B cell (primary cell): ENCODE results near the gene ACIN1. TPM values are rescaled to one million over a fixed set of nuclear protein-coding genes. Genes with fewer than 3 reads are reported as not detected.

Experiments
- ATAC-seq: fragments of 200-7000 bp; cut with Tn5 transposase; one replicate; pipeline ENCODE4 v1.10.0; 2021; ENCODE audit warnings: low read depth, mild to moderate bottlenecking, moderate number of reproducible peaks, moderate library complexity
- CTCF ChIA-PET: fragments of 350-600 bp; sonication (Branson Sonifier 250); formaldehyde crosslinking; loops from one replicate; lab custom pipeline; 2021; ENCODE audit warnings: antibody characterized with exemption, inconsistent platforms; lab: Charles Lee
- POLR2A ChIA-PET: fragments of 350-600 bp; sonication (Branson Sonifier 250); formaldehyde crosslinking; loops from one replicate; lab custom pipeline; 2021; ENCODE audit warnings: antibody characterized with exemption; lab: Charles Lee
- DNase-seq: peaks from one replicate; pipeline ENCODE4 v3.0.0; 2013
- H2AFZ ChIP-seq: 2 replicates; pipeline ENCODE4 v1.6.1; 2012; ENCODE audit warnings: mild to moderate bottlenecking, low read depth, low read length; ENCODE audit not compliant: insufficient read depth, poor library complexity, severe bottlenecking
- H3K27ac ChIP-seq, 2 donors: 1 replicate in 1 of 2; 2 replicates in 1 of 2; pipeline ENCODE4 v1.5.1; 2012 to 2013; ENCODE audit warnings: low read length in 2 of 2, mild to moderate bottlenecking in 2 of 2, moderate library complexity in 1 of 2
- H3K27me3 ChIP-seq, 4 experiments: fragments of 200-600 bp in 1 of 4; sonication (generic) in 1 of 4; replicated peaks in 1 of 4; 1 replicate in 2 of 4; 2 replicates in 2 of 4; pipeline versions ENCODE4 v1.6.1 to v1.7.0; 2013 to 2016; ENCODE audit warnings: low read length in 3 of 4, mild to moderate bottlenecking in 2 of 4, mixed read lengths in 1 of 4, moderate library complexity in 1 of 4; ENCODE audit not compliant: insufficient read depth in 4 of 4, control insufficient read depth in 3 of 4; ENCODE audit errors: control extremely low read depth in 1 of 4
- H3K36me3 ChIP-seq, 2 experiments: replicated peaks in 1 of 2; 1 replicate in 1 of 2; 2 replicates in 1 of 2; pipeline versions ENCODE4 v1.6.1 to v1.7.1; 2013; ENCODE audit warnings: low read length in 1 of 2; ENCODE audit not compliant: insufficient read depth in 2 of 2, control insufficient read depth in 1 of 2; ENCODE audit errors: control extremely low read depth in 1 of 2, extremely low read depth in 1 of 2
- H3K4me1 ChIP-seq, 2 donors: fragments of 200-600 bp in 1 of 2; sonication (generic) in 1 of 2; 1 replicate in 1 of 2; 2 replicates in 1 of 2; pipeline versions ENCODE4 v1.5.1 to v1.6.1; 2013 to 2017; ENCODE audit warnings: low read length in 2 of 2; ENCODE audit not compliant: control insufficient read depth in 2 of 2, insufficient read depth in 2 of 2
- H3K4me2 ChIP-seq: replicated peaks from 2 replicates; pipeline ENCODE3; 2012; ENCODE audit warnings: mild to moderate bottlenecking, low read depth, low read length; ENCODE audit not compliant: poor library complexity, severe bottlenecking
- H3K4me3 ChIP-seq, 5 experiments: fragments of 200-600 bp in 1 of 5; sonication (generic) in 1 of 5; 1 replicate in 3 of 5; 2 replicates in 2 of 5; pipeline versions ENCODE4 v1.5.1 to v1.7.0; 2011 to 2016; ENCODE audit warnings: low read length in 4 of 5, mild to moderate bottlenecking in 4 of 5, low read depth in 2 of 5, control low read depth in 1 of 5, moderate library complexity in 1 of 5; ENCODE audit not compliant: insufficient read depth in 1 of 5; ENCODE audit errors: control extremely low read depth in 1 of 5, extremely low read depth in 1 of 5
- H3K79me2 ChIP-seq: fragments of 200-600 bp; sonication (generic); one replicate; pipeline ENCODE4 v1.6.0; 2016; ENCODE audit warnings: low read length; ENCODE audit not compliant: control insufficient read depth, insufficient read depth
- H3K9ac ChIP-seq: fragments of 200-600 bp; sonication (generic); 2 replicates; pipeline ENCODE4 v1.6.1; 2017; ENCODE audit warnings: mild to moderate bottlenecking, low read length, moderate library complexity
- H3K9me3 ChIP-seq, 3 donors: one replicate each; pipeline versions ENCODE4 v1.6.1 to v1.7.1; 2013; ENCODE audit warnings: low read length in 2 of 3; ENCODE audit not compliant: control insufficient read depth in 2 of 3, insufficient read depth in 1 of 3; ENCODE audit errors: control extremely low read depth in 1 of 3
- H4K20me1 ChIP-seq: 2 replicates; pipeline ENCODE4 v1.6.0; 2012; ENCODE audit warnings: mild to moderate bottlenecking, low read length; ENCODE audit not compliant: insufficient read depth, control insufficient read depth, poor library complexity, severe bottlenecking
- H3K27ac Mint-ChIP-seq: one replicate; pipeline ENCODE4 v1.8.0; 2021; ENCODE audit warnings: mixed read lengths
- H3K27me3 Mint-ChIP-seq: one replicate; pipeline ENCODE4 v1.8.0; 2021; ENCODE audit warnings: mixed read lengths
- H3K4me1 Mint-ChIP-seq: one replicate; pipeline ENCODE4 v1.8.0; 2021; ENCODE audit warnings: mixed read lengths
- H3K4me3 Mint-ChIP-seq: one replicate; pipeline ENCODE4 v1.8.0; 2021; ENCODE audit warnings: mixed read lengths
- H3K9me3 Mint-ChIP-seq: one replicate; pipeline ENCODE4 v1.8.0; 2022; ENCODE audit warnings: mixed read lengths; ENCODE audit not compliant: insufficient read depth
- EZH2 ChIP-seq: IDR thresholded peaks from 2 replicates; pipeline ENCODE4 v1.6.1; 2012; ENCODE audit warnings: borderline replicate concordance, low read depth, mild to moderate bottlenecking, moderate library complexity, low read length; ENCODE audit not compliant: insufficient read depth, poor library complexity, severe bottlenecking
- WGBS: methylation state at CpG from one replicate; pipeline ENCODE4 v1.1.5; 2013; ENCODE audit warnings: missing lambda C conversion rate; ENCODE audit not compliant: insufficient coverage; 5-methylcytosine and 5-hydroxymethylcytosine counted together
- intact Hi-C: fragments of 100-400 bp; cut with micrococcal nuclease; formaldehyde crosslinking; loops from one replicate; pipeline ENCODE4 v1.10.0; 2022
- polyA plus RNA-seq: library from polyadenylated mRNA; depleted of rRNA; stranded (reverse); fragments of >200 nt; gene quantifications from 2 replicates; pipeline ENCODE4 v1.2.3, GENCODE V29; 2012
- total RNA-seq, 2 donors: library from RNA; stranded (reverse); fragments of 120-200 nt in 1 of 2; gene quantifications; 1 replicate in 1 of 2; 2 replicates in 1 of 2; pipeline versions ENCODE4 v1.2.3 to v1.2.4, GENCODE V29; 2013 to 2022
- TF ChIP-seq, protein P1 (sequence below): fragments of 200-600 bp; IDR thresholded peaks from one replicate; pipeline ENCODE4 v1.8.0; 2022; ENCODE audit warnings: antibody characterized with exemption, mild to moderate bottlenecking

ACIN1 gene
- total and polyA plus RNA-seq, 2 donors (not counting 1 experiment from before 2014, with no cell fraction given), result 178 to 359 TPM

DNA sequence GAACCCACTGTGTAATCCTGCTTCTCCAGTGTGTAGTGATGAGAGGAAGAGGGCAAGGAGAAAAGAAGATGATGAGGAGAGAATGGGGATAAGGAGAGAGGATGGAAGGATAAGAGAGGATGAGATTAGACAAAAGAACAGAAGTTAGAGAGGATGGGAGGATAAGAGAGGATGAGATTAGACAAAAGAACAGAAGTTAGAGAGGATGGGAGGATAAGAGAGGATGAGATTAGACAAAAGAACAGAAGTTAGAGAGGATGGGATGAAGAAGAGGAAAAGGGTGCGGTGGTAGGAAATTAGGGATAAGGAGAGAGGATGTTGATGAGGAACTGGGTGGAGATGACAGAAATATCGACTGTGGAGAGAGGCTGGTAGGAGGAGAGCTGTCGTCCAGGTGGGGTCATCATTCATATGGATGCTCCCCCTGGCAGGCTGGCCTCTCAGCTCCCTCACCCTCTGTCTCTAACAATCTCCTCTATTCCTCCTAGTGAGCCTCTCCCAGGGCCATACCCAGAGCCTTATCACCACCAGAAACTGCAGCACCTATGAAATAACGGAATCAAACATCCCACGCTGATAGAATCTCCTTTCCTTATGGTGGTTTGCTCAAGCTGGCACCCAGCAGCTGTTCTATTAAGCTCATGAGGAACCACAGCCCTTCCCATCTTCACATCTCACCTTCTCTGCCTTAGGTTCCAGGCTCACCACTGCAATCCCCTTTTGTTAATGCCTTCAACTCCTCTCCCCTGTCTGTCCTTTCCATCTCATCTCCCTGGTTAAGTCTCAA lies 15.8 kb upstream of the ACIN1 start:
- WGBS, result 72% methylated on average over 3 of the region's 5 CpGs
- H3K4me2 ChIP-seq, result no peak overlapping the region
- Mint-ChIP-seq H3K27me3 (peaks cover 12% of the 10 kb centered on the region), H3K27ac (no peak overlapping the region), H3K4me3 (no peak overlapping the region), H3K4me1 (peaks cover 8% of the 10 kb centered on the region), H3K9me3 (no peaks in the 10 kb centered on the region)
- H3K9ac ChIP-seq, result no peak overlapping the region
- H3K36me3 ChIP-seq, result no peaks in the 10 kb centered on the region
- H3K27me3 ChIP-seq, result peaks cover 0 to 30% (median 11%) of the 10 kb centered on the region in 4 experiments
- H3K27ac ChIP-seq, result no peak overlapping the region
- H3K9me3 ChIP-seq, result peaks cover 0 to 7% (median 0%) of the 10 kb centered on the region in 3 donors
- TF ChIP-seq EZH2, result no peak
- TF ChIP-seq, protein P1, sequence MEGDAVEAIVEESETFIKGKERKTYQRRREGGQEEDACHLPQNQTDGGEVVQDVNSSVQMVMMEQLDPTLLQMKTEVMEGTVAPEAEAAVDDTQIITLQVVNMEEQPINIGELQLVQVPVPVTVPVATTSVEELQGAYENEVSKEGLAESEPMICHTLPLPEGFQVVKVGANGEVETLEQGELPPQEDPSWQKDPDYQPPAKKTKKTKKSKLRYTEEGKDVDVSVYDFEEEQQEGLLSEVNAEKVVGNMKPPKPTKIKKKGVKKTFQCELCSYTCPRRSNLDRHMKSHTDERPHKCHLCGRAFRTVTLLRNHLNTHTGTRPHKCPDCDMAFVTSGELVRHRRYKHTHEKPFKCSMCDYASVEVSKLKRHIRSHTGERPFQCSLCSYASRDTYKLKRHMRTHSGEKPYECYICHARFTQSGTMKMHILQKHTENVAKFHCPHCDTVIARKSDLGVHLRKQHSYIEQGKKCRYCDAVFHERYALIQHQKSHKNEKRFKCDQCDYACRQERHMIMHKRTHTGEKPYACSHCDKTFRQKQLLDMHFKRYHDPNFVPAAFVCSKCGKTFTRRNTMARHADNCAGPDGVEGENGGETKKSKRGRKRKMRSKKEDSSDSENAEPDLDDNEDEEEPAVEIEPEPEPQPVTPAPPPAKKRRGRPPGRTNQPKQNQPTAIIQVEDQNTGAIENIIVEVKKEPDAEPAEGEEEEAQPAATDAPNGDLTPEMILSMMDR, result no peak
- H3K4me1 ChIP-seq, result no peaks in the 10 kb centered on the region
- ATAC-seq (no peak), DNase-seq (no peak)
- H4K20me1 ChIP-seq, result no peaks in the 10 kb centered on the region
- intact Hi-C loops, result no loop called here
- H2AFZ ChIP-seq, result no peak overlapping the region
- ChIA-PET CTCF (interaction anchor here (2.8 kb wide), 1 partner anchor 10 kb away, joined by 15 read pairs; no protein-coding TSS in a partner anchor), POLR2A (no interaction called here)
- H3K4me3 ChIP-seq, result no peak overlapping the region
- H3K79me2 ChIP-seq, result no peaks in the 10 kb centered on the region

GRCh38 chr14:23109769-23110168 lies 14.8 kb upstream of the ACIN1 start:
- no peak overlapping the region for H3K4me3 ChIP-seq

More at GRCh38 chr14:23109769-23110168, 14.8 kb upstream of the ACIN1 start:
- H3K27ac ChIP-seq, result no peak overlapping the region
- no peak for DNase-seq
- Mint-ChIP-seq H3K4me1 (peaks cover 8% of the 10 kb centered on the region), H3K27me3 (peaks cover 8% of the 10 kb centered on the region), H3K27ac (no peak overlapping the region), H3K4me3 (no peak overlapping the region), H3K9me3 (no peaks in the 10 kb centered on the region)
- peaks cover 0 to 26% (median 11%) of the 10 kb centered on the region in 4 experiments for H3K27me3 ChIP-seq
- H3K9ac ChIP-seq, result no peak overlapping the region
- no peaks in the 10 kb centered on the region for H4K20me1 ChIP-seq
- TF ChIP-seq EZH2, result no peak
- TF ChIP-seq, protein P1, result no peak
- ChIA-PET POLR2A (no interaction called here), CTCF (interaction anchor here (1.0 to 2.8 kb wide), 2 partner anchors 10 to 12 kb away, joined by 4 to 15 read pairs; no protein-coding TSS in a partner anchor)
- H3K4me1 ChIP-seq, result no peaks in the 10 kb centered on the region
- H3K36me3 ChIP-seq, result no peaks in the 10 kb centered on the region
- WGBS, result no CpG with 5 or more reads among the region's 1 CpG
- no peak for ATAC-seq
- intact Hi-C loops, result no loop called here
- no peak overlapping the region for H3K4me2 ChIP-seq
- H3K9me3 ChIP-seq, result peaks cover 0 to 7% (median 0%) of the 10 kb centered on the region in 3 donors
- no peak overlapping the region for H2AFZ ChIP-seq
- no peaks in the 10 kb centered on the region for H3K79me2 ChIP-seq
